ENCODE measurements around the gene DNAH14.

Gene DNAH14

GRCh38 chr1:225428881-225429455 is 499.5 kb downstream of the DNAH14 start:
- no peak for DNase-seq (ENCODE audit: low spot score)

DNA sequence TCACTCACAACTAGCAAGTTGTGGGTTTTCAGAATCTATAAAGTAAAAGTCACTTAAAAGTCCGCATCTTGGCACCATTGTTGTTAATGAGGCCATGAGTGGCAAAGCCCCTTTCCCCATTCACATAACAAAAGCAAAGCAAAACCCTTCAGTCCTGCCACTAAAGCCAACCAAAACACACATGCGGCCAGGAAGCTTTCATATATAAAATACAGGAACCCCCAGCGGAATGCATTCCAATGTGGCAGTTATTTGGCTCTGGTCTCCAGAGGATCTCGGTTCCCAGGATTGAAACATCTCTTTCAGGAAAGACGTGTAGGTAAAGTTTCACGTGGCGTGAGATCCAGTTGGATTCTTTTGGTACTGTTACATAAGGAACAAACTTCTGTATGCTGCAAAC is 500.8 kb downstream of the DNAH14 start:
- DNase-seq (ENCODE audit: low spot score): no peak

DNA sequence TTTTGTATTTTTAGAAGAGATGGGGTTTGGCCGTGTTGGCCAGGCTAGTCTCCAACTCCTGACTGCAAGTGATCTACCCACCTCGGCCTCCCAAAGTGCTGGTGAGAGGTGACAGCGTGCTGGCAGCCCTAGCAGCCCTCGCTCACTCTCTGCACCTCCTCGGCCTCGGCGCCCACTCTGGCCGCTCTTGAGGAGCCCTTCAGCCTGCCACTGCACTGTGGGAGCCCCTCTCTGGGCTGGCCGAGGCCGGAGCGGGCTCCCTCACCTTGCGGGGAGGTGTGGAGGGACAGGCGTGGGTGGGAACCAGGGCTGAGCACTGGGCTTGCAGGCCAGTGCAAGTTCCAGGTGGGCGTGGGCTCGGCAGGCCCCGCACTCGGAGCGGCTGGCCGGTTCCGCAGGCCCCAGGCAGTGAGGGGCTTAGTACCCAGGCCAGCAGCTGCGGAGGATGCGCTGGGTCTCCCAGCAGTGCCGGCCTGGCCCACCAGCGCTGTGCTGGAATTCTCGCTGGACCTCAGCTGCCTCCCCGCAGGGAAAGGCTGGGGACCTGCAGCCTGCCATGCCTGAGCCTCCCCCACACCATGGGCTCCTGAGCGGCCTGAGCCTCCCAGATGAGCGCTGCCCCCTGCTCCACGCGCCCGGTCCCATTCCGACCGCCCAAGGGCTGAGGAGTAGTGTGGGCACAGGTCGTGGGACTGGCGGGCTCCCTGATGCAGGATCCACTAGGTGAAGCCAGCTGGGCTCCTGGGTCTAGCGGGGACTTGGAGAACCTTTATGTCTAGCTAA is 501.8 kb downstream of the DNAH14 start:
- no peak for DNase-seq (ENCODE audit: low spot score)

DNA sequence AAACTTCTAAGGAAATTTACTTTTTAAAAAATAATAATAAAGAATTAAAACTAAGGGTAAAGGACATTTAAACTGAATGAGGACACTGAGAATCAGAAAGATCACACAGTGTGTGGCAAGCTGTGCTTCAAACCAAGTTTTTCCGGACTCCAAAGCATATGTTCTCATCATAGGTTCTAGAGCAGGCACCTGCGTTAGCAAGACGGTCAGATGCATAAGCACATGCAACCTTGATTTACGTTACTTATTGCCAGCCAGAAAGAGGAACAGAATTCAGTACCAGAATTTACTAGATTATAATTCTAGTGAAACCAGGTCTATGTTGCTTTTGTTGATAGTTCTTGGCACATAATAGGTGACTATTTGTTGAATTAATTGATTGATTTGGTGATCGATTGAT is 504.6 kb downstream of the DNAH14 start:
- DNase-seq (ENCODE audit: low spot score): no peak

GRCh38 chr1:225435076-225435475 is 505.6 kb downstream of the DNAH14 start:
- DNase-seq (ENCODE audit: low spot score): no peak

DNA sequence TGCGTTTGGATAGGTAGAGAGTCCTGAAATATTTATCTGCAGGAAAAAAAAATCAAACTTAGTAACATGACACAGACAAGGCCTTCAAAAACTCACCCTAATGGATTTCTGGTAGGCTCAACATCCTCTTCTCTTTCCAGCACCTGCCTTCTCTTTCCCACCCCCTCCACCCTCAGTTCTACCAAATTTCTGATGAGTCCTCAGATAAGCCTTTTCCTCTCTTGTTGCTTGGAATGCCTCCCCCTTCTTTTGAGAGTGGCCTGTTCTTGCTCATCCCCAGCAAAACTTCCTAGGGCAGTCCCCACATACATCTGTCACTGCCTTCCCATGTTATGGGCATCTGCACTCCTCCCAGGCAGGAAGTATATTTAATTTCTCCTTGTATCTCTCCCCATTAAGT is 506.0 kb downstream of the DNAH14 start:
- no peak for DNase-seq (ENCODE audit: low spot score)

DNA sequence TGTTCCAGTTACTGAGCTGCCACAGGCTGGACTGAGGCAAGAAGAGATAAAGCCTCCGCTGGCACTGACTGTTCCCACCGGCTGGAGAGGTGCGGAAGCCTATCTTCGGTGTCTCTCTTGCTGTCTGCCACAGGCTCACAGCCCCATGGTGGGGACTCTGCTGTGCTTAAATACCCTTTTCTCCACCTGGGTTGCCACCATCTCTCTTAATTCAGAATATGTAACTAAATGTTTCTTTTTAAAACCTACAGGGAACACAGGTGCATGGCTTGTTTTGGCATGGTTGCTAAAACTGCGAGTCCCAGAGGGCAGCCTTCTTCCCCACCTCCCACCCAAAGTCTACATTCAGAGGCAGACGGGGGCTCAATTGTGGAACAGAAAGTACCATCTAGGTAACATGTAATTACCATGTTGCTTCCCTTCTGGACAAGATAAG is 506.5 kb downstream of the DNAH14 start:
- DNase-seq (ENCODE audit: low spot score): peak; percentile 23

DNA sequence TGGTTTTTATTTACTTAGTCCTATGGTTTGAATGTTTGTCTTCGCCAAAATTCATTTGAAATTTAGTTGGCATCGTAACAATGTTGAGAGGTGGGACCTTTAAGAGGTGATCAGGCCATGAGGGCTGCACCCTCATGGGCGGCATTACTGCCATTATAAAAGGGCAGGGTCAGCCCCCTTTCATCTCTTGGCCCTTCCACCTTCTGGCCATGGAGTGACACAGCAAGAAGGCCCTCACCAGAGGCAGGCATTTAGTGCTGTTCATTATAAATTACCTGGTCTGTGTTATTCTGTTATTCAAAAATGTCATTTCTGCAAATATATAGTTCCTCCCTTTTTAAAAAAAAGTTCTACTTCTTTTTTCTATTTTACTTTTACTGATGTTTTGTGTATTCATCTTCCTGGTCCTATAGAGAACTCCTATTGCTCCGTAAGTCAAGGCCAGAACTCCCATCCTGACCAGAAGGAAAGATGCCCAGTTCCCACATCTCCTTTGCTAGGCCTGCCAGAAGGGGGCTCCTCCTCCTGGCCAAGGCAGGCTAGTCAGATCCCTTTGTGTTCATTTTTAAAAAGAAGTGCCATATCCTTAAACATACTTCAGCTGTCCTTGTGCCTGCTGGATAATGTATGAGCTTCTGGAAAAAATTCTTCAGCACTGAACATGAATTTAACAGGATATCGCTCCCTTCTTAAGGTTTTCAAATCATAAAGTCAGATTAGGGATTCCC is 508.4 kb downstream of the DNAH14 start:
- DNase-seq (ENCODE audit: low spot score): no peak

DNA sequence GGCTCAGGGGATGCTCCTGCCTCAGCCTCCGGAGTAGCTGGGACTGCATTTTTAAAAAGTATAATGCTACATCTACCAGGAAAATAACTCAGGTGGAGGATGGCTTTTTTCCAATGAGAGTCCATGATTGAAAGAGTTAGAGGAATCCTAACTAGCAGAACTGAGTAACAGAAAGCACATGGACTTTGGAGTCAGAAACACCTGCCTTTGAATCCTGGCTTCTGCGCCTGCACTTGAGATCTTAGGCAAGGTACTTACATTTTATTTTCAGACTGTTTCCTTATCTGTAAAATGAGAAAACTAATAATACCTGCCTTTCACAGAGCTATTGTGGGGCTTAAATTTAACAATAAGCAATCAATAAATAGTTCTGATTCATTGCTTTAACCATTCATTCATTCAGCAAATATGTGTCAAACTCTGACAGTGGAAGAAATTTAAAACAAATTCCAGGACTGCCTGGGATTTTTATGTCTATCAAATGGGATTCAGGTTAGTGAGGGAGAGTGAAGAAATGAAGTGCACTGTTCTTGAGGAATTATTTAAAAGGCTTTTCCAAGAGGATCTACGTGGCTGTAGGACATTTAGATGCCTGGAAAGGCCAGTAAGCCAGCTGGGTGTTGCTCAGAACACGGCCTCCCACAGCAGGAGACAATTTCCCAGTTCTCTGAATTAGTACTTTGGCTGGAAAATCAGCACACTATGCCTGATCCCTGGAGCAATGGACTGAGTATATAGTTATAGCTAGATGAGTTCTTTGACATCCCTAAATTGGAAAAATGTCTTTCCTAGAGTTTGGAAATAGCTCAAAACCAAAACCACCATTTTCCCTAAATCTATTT is 511.1 kb downstream of the DNAH14 start:
- DNase-seq (ENCODE audit: low spot score): no peak

DNA sequence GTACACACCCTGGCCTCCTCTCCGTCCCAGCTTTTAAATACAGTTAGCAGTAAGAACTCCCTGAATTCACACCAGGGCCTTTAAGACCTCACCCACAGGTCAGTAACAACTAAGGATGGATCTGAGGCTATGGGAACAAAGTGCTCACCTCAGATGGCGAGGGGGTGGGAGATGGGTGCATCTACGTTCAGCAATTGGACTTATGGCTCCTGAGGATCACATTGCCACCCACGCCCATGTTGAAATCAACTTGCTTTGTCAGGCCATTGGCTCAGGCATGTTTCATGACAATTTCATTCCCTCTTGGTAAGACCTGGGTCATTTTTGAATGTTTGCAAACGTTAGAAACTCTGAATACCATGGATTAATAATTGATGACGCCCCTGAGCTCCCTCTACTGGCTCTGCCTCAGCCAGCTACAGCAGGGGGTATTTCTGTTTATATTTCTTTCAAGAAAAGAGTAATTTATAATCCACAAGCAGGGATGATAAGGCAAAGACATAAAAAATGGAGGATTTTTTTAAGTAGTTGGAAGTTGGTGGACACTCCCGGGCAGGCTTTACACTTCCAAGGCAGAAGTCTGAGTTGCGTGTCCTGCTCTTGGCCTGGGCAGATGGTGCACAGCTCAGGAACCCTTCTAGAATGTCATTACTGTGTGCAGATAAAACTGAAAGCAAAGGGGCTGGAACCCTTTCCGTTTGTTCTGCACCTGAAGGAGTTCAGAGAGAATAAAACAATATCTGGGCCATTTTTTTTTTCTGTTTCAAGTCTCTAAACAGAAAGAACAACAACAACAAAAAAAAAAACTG is 512.0 kb downstream of the DNAH14 start:
- no peak for DNase-seq (ENCODE audit: low spot score)

DNA sequence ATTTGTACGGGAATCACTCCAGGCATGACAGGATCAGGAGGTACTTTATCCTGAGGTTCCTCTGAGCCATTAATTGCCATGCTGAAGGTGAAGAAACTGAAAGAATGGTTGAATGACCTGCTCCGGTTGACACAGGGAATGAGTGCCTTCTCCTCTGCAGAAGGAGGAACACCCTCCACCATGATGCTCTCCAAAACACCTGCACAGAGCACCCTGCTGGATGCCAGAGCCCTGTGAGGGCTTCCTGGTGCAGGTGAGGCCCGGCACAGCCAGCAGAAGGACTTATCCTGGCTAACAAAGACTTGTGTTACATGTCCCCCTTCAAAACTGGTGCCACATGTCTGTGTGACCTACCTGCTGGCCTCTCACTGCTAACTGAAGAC is 512.6 kb downstream of the DNAH14 start:
- no peak for DNase-seq (ENCODE audit: low spot score)

DNA sequence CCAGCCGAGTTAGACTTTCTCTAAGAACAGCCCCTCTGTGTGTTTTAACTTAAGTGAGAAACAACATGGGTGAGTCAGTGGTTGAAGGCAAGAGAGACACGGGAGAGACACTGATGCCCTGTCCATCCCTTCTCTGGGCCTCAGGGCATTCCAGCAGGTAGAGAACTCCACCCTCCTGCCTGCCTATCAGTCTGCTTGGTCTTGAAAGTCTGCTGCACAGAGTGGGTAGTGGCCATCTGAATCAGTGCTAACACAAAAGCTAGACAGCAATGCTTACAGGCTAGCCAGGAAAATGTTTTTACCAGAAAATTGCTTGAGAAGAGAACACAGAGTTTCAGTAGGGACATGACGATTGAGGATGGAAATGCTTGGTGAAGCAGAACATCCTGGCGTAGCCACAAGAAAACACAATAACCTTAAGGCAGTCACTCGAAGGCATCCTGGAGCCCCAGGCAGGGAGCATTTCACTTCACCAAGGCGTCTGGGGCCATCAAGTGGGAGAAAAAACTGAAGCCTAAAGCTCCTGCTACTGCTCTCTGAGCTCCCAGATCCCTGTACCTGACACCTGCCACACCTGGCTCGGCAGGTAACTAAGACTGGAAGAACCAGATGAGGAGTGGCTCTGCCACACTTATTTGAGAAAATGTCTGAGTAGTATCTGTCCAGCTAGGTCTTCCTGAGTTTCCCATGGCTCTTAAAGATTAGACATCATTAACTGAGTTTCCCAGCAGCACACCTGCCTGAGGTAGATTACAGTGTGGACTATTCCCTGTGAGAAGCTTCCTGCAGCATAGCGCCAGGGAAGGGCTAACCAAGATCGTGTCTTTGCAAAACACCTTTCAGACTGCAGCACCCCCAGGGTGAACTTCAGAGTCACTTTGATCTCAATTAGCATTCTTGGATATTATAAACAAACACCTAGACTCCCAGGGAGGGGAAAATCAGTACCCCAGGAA is 516.4 kb downstream of the DNAH14 start:
- DNase-seq (ENCODE audit: low spot score): no peak

DNA sequence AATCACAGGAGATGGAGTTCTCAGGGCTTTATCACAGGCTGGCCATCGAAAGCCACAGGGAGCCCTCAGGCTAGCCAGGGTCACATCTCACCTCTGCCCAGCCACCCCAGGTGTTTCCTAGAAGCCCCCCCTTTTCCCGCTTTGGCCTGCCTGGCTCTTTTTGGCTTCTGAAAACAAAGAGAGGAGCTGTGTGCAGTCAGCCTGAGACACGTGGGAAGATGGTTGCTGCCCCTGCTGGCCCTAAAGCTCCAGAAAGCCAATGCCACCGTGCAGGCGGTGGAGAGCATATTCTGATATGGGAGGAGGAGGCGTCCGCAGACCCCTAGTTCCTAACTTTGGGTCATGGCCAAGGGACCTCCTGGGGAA is 517.1 kb downstream of the DNAH14 start:
- DNase-seq (ENCODE audit: low spot score): no peak

GRCh38 chr1:225446981-225447615 is 517.6 kb downstream of the DNAH14 start:
- DNase-seq (ENCODE audit: low spot score): no peak

- DNase-seq (ENCODE audit: low spot score): no peak
These were observed 518.2 kb downstream of the DNAH14 start for GRCh38 chr1:225447650-225448089.

GRCh38 chr1:225448146-225448805 is 518.8 kb downstream of the DNAH14 start:
- DNase-seq (ENCODE audit: low spot score): no peak

All from hematopoietic multipotent progenitor cell treated with erythropoietin and hydrocortisone succinate and interleukin-3 and kit ligand, for 17 days (in vitro differentiated cells).